K562 (cell line): ENCODE measurements around the gene BRD3. TPM values are rescaled to one million over a fixed set of nuclear protein-coding genes. Genes with fewer than 3 reads are reported as not detected.

Experiments
- ATAC-seq: fragments of 200-7000 bp; cut with Tn5 transposase; 3 replicates; pipeline ENCODE4 v1.9.1; 2020; ENCODE audit warnings: moderate library complexity
- BruUV-seq: library from RNA; stranded (reverse); fragments of 400-500 nt; replicated peaks from 2 replicates; lab custom pipeline; 2021; lab: Mats Ljungman, UMichigan
- CTCF ChIA-PET: fragments of 300-600 bp; formaldehyde crosslinking; extraction: SDS; loops from one replicate; lab custom pipeline; 2021; ENCODE audit warnings: low intra/inter-chr PET ratio; lab: Yijun Ruan, JAX
- POLR2A ChIA-PET: fragments of 300-600, 350-650 bp; sonication (Branson Sonifier 250); formaldehyde crosslinking; extraction: SDS; loops from one replicate; lab custom pipeline; 2021; ENCODE audit warnings: antibody characterized with exemption, inconsistent platforms; lab: Yijun Ruan, JAX
- DNase-seq, 4 experiments: peaks; one replicate each; pipeline versions ENCODE4 v3.0.0 to v3.0.0-alpha.2; 2011 to 2018; ENCODE audit warnings: low spot score in 3 of 4, mixed read lengths in 3 of 4; ENCODE audit errors: extremely low read depth in 1 of 4
- FAIRE-seq: peaks from 2 replicates; lab custom pipeline; 2011; peaks lifted over from hg19 to GRCh38; lab: Jason Lieb, UNC
- H2AFZ ChIP-seq: 2 replicates; pipeline ENCODE4 v1.6.0; 2011; ENCODE audit warnings: low read depth, low read length, control low read depth, inconsistent platforms
- H3K27ac ChIP-seq: fragments of 200-600 bp; 3 replicates; pipeline ENCODE4 v1.8.0; 2011; ENCODE audit warnings: low read depth, mild to moderate bottlenecking, control low read depth, inconsistent platforms, low read length, moderate library complexity, mixed read lengths; ENCODE audit errors: extremely low read depth
- H3K27me3 ChIP-seq, 2 experiments: fragments of 300-600 bp in 1 of 2; 2 replicates in 1 of 2; 3 replicates in 1 of 2; pipeline versions ENCODE4 v1.6.0 to v1.8.0; 2011; ENCODE audit warnings: inconsistent platforms in 2 of 2, low read length in 2 of 2, mild to moderate bottlenecking in 1 of 2, mixed read lengths in 1 of 2, moderate library complexity in 1 of 2; ENCODE audit not compliant: control insufficient read depth in 2 of 2, insufficient read depth in 2 of 2
- H3K36me3 ChIP-seq: fragments of 300-600 bp; 3 replicates; pipeline ENCODE4 v1.8.0; 2011; ENCODE audit warnings: mild to moderate bottlenecking, low read length, inconsistent platforms; ENCODE audit not compliant: control insufficient read depth, insufficient read depth
- H3K4me1 ChIP-seq, 2 experiments: fragments of 200-600 bp in 1 of 2; replicated peaks in 1 of 2; 2 replicates in 1 of 2; 3 replicates in 1 of 2; pipeline versions ENCODE4 v1.5.1 to v1.8.0; 2011; ENCODE audit warnings: inconsistent platforms in 2 of 2, low read length in 2 of 2, mild to moderate bottlenecking in 1 of 2, mixed read lengths in 1 of 2, moderate library complexity in 1 of 2; ENCODE audit not compliant: control insufficient read depth in 2 of 2, insufficient read depth in 2 of 2
- H3K4me2 ChIP-seq: 2 replicates; pipeline ENCODE4 v1.6.1; 2011; ENCODE audit warnings: low read length, control low read depth, inconsistent platforms, mixed read lengths; ENCODE audit not compliant: insufficient read depth
- H3K4me3 ChIP-seq: fragments of 200-600 bp; sonication (generic), shearing (Covaris generic); 2 replicates; pipeline ENCODE4 v1.5.1; 2016; ENCODE audit warnings: control low read depth, inconsistent platforms
- H3K79me2 ChIP-seq: fragments of 200-600 bp; 3 replicates; pipeline ENCODE4 v1.8.0; 2011; ENCODE audit warnings: low read length, inconsistent platforms; ENCODE audit not compliant: control insufficient read depth, insufficient read depth
- H3K9ac ChIP-seq, 2 experiments: 2 replicates each; pipeline versions ENCODE4 v1.6.0 to v1.6.1; 2011; ENCODE audit warnings: low read depth in 2 of 2, low read length in 2 of 2, control low read depth in 1 of 2, inconsistent platforms in 1 of 2, mild to moderate bottlenecking in 1 of 2, mixed read lengths in 1 of 2; ENCODE audit not compliant: insufficient read depth in 1 of 2
- H3K9me1 ChIP-seq: one replicate; pipeline ENCODE4 v1.6.0; 2011; ENCODE audit warnings: inconsistent platforms, mild to moderate bottlenecking, low read length, moderate library complexity; ENCODE audit not compliant: control insufficient read depth, insufficient read depth
- H3K9me3 ChIP-seq: replicated peaks from 2 replicates; pipeline ENCODE4 v1.5.1; 2011; ENCODE audit warnings: low read depth, low read length, inconsistent platforms; ENCODE audit not compliant: control insufficient read depth, insufficient read depth
- H4K20me1 ChIP-seq: replicated peaks from 2 replicates; pipeline ENCODE4 v1.6.1; 2011; ENCODE audit warnings: low read length, inconsistent platforms, mixed read lengths; ENCODE audit not compliant: control insufficient read depth, insufficient read depth
- BDP1 ChIP-seq: IDR thresholded peaks from 3 replicates; pipeline ENCODE4 v1.6.1; 2011; ENCODE audit not compliant: insufficient read length, insufficient read depth
- CXXC5 ChIP-seq: fragments of 250-450 bp; sonication (Bioruptor Pico); IDR thresholded peaks from 2 replicates; pipeline ENCODE4 v1.8.0; 2022; ENCODE audit warnings: inconsistent platforms, mild to moderate bottlenecking, moderate library complexity
- GATAD2A ChIP-seq: fragments of 450-650 bp; IDR thresholded peaks from 2 replicates; pipeline ENCODE4 v1.6.1; 2017
- MYBL2 ChIP-seq, 2 experiments: fragments of 450-650 bp in 1 of 2; sonication (generic) in 1 of 2; formaldehyde crosslinking in 1 of 2; IDR thresholded peaks; 2 replicates each; pipeline versions ENCODE4 v1.6.1 to v1.8.1; 2017 to 2022; ENCODE audit warnings: borderline replicate concordance in 1 of 2, inconsistent platforms in 1 of 2, low read depth in 1 of 2, mild to moderate bottlenecking in 1 of 2, missing genetic modification reagents in 1 of 2, moderate library complexity in 1 of 2
- NFE2L1 ChIP-seq: fragments of 450-650 bp; IDR thresholded peaks from 2 replicates; pipeline ENCODE4 v1.6.1; 2016; ENCODE audit warnings: missing genetic modification characterization, low read depth, mild to moderate bottlenecking, missing compliant biosample characterization, moderate library complexity, borderline replicate concordance
- TAF1 ChIP-seq: IDR thresholded peaks from 2 replicates; pipeline ENCODE4 v1.6.1; 2011; ENCODE audit warnings: mild to moderate bottlenecking, low read length, moderate library complexity; ENCODE audit not compliant: insufficient read depth, control insufficient read depth, severe bottlenecking; ENCODE audit errors: extremely low read depth
- WGBS: fragments of 100-300 bp; shearing (Covaris generic); methylation state at CpG from one replicate; pipeline ENCODE4 v1.1.6; 2016; ENCODE audit warnings: low coverage, mixed read lengths; ENCODE audit not compliant: insufficient coverage; ENCODE audit errors: missing lambda C conversion rate; 5-methylcytosine and 5-hydroxymethylcytosine counted together
- in situ Hi-C: fragments of 300-500 bp; cut with MboI; formaldehyde crosslinking; loops from 4 replicates; pipeline ENCODE4 v1.15.0; 2018; ENCODE audit warnings: inconsistent platforms, mixed read lengths
- intact Hi-C: fragments of 100-400 bp; cut with micrococcal nuclease; formaldehyde crosslinking; loops from 2 replicates; pipeline ENCODE4 v1.14.2; 2022
- polyA plus RNA-seq, 8 experiments: library from polyadenylated mRNA; depleted of rRNA in 4 of 8; stranded (reverse) in 5 of 8; unstranded in 3 of 8; fragments of >200 nt; fragmentation: Nextera tagmentation in 2 of 8; fragmentation: Illumina TruSeq in 1 of 8; extraction: Ambion mirVana in 2 of 8; extraction: Trizol in 1 of 8; gene quantifications; 2 replicates each; pipeline versions ENCODE4 v1.2.1 to v1.2.3, GENCODE V29; 2011 to 2014; ENCODE audit warnings: inconsistent platforms in 1 of 8, missing spikeins in 1 of 8
- total RNA-seq, 7 experiments: library from RNA; depleted of rRNA in 6 of 7; stranded (reverse); fragments of >200 nt in 6 of 7; fragmentation: Illumina TruSeq in 2 of 7; extraction: Trizol in 2 of 7; gene quantifications; 2 replicates each; pipeline versions ENCODE4 v1.2.1 to v1.2.3, GENCODE V29; 2011 to 2021; ENCODE audit warnings: low replicate concordance in 1 of 7
- TF ChIP-seq, protein P1 (sequence below): sonication (generic); formaldehyde crosslinking; IDR thresholded peaks from 2 replicates; pipeline ENCODE4 v1.8.0; 2022; ENCODE audit warnings: mild to moderate bottlenecking, missing genetic modification reagents, borderline replicate concordance
- TF ChIP-seq, protein P2 (sequence below): sonication (generic); formaldehyde crosslinking; IDR thresholded peaks from 2 replicates; pipeline ENCODE4 v1.8.0; 2022; ENCODE audit warnings: mild to moderate bottlenecking, low read depth, missing genetic modification reagents
- TF ChIP-seq, protein P3 (sequence below): sonication (generic); formaldehyde crosslinking; IDR thresholded peaks from 2 replicates; pipeline ENCODE4 v1.8.0; 2023; ENCODE audit warnings: missing genetic modification reagents, mild to moderate bottlenecking, borderline replicate concordance
- TF ChIP-seq, protein P4 (sequence below): sonication (generic); formaldehyde crosslinking; IDR thresholded peaks from 2 replicates; pipeline ENCODE4 v1.8.0; 2022; ENCODE audit warnings: mild to moderate bottlenecking, missing genetic modification reagents

The BRD3 gene
- total and polyA plus RNA-seq, 9 of the 15 experiments (the other 6 are each of a cell fraction or from before 2014, with no cell fraction given): 0.82 to 37.1 (median 4.2) TPM

DNA sequence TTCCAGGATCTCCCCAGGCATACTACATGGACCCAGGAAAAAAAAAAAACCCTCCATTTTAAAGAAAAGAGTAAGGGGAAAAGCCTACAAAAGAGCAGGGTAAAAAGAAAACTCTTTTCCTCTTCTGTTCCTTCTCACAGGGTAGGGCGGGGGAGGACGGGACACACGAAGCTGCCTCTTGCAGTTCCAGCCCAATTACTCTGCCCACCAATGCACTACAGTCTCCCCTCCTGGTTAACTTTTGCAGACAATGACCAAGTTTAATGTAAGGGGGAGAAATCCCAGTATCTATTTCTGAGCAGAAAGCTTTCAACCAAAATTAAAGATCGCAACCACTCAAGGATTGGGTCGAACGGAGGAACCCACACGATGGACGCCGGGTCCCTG, 1.3 kb downstream of the BRD3 start:
- Histone ChIP-seq H3K79me2 (peaks cover 50% of the 10 kb centered on the region), H3K4me1 (peaks cover 10 to 50% of the 10 kb centered on the region in 2 experiments; a peak in 4 of 5 replicates), H3K27ac (peak overlapping the region; percentile 85), H3K9me3 (no peaks in the 10 kb centered on the region), H4K20me1 (peaks cover 8% of the 10 kb centered on the region), H3K9ac (peak overlapping the region; percentile 84 to 95), H3K4me2 (peak overlapping the region; percentile 77), H2AFZ (peak overlapping the region; percentile 46; the same call in 1 of the 2 replicates), H3K4me3 (peak overlapping the region; percentile 75), H3K36me3 (no peaks in the 10 kb centered on the region), H3K9me1 (peaks cover 3% of the 10 kb centered on the region), H3K27me3 (peaks cover 23 to 24% of the 10 kb centered on the region in 2 experiments)
- in situ Hi-C loops (no loop called here), intact Hi-C loops (no loop called here)
- DNase-seq: peak in 2 of 4 experiments; percentile 46 to 55
- ChIA-PET CTCF (no interaction called here), POLR2A (interaction anchor here (0.6 to 0.8 kb wide), 4 partner anchors 17 to 605 kb away, joined by 3 to 4 read pairs (median 3); no protein-coding TSS in a partner anchor)
- FAIRE-seq: no peak
- ATAC-seq: peak; percentile 27
- WGBS: 4% methylated on average over 9 of the region's 9 CpGs
- BruUV-seq: no TSS peak
- TF ChIP-seq, protein P1, sequence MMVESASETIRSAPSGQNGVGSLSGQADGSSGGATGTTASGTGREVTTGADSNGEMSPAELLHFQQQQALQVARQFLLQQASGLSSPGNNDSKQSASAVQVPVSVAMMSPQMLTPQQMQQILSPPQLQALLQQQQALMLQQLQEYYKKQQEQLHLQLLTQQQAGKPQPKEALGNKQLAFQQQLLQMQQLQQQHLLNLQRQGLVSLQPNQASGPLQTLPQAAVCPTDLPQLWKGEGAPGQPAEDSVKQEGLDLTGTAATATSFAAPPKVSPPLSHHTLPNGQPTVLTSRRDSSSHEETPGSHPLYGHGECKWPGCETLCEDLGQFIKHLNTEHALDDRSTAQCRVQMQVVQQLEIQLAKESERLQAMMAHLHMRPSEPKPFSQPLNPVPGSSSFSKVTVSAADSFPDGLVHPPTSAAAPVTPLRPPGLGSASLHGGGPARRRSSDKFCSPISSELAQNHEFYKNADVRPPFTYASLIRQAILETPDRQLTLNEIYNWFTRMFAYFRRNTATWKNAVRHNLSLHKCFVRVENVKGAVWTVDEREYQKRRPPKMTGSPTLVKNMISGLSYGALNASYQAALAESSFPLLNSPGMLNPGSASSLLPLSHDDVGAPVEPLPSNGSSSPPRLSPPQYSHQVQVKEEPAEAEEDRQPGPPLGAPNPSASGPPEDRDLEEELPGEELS (CRISPR knock-in tag): no peak
- TF ChIP-seq TAF1 (peak; percentile 11), CXXC5 (CRISPR knock-in tag) (0 out of 2 replicates have a peak, but pooled peaks have one; percentile 14), BDP1 (no peak), NFE2L1 (tag) (no peak), GATAD2A (no peak), MYBL2 (IDR thresholded peaks at IDR 0.05; ENCODE audit: low read depth) (no peak), MYBL2 (CRISPR knock-in tag; IDR thresholded peaks at IDR 0.05; ENCODE audit: borderline replicate concordance) (no peak)
- TF ChIP-seq, protein P2, sequence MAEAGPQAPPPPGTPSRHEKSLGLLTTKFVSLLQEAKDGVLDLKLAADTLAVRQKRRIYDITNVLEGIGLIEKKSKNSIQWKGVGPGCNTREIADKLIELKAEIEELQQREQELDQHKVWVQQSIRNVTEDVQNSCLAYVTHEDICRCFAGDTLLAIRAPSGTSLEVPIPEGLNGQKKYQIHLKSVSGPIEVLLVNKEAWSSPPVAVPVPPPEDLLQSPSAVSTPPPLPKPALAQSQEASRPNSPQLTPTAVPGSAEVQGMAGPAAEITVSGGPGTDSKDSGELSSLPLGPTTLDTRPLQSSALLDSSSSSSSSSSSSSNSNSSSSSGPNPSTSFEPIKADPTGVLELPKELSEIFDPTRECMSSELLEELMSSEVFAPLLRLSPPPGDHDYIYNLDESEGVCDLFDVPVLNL: no peak
- TF ChIP-seq, protein P3, sequence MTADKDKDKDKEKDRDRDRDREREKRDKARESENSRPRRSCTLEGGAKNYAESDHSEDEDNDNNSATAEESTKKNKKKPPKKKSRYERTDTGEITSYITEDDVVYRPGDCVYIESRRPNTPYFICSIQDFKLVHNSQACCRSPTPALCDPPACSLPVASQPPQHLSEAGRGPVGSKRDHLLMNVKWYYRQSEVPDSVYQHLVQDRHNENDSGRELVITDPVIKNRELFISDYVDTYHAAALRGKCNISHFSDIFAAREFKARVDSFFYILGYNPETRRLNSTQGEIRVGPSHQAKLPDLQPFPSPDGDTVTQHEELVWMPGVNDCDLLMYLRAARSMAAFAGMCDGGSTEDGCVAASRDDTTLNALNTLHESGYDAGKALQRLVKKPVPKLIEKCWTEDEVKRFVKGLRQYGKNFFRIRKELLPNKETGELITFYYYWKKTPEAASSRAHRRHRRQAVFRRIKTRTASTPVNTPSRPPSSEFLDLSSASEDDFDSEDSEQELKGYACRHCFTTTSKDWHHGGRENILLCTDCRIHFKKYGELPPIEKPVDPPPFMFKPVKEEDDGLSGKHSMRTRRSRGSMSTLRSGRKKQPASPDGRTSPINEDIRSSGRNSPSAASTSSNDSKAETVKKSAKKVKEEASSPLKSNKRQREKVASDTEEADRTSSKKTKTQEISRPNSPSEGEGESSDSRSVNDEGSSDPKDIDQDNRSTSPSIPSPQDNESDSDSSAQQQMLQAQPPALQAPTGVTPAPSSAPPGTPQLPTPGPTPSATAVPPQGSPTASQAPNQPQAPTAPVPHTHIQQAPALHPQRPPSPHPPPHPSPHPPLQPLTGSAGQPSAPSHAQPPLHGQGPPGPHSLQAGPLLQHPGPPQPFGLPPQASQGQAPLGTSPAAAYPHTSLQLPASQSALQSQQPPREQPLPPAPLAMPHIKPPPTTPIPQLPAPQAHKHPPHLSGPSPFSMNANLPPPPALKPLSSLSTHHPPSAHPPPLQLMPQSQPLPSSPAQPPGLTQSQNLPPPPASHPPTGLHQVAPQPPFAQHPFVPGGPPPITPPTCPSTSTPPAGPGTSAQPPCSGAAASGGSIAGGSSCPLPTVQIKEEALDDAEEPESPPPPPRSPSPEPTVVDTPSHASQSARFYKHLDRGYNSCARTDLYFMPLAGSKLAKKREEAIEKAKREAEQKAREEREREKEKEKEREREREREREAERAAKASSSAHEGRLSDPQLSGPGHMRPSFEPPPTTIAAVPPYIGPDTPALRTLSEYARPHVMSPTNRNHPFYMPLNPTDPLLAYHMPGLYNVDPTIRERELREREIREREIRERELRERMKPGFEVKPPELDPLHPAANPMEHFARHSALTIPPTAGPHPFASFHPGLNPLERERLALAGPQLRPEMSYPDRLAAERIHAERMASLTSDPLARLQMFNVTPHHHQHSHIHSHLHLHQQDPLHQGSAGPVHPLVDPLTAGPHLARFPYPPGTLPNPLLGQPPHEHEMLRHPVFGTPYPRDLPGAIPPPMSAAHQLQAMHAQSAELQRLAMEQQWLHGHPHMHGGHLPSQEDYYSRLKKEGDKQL (CRISPR knock-in tag): no peak
- TF ChIP-seq, protein P4, sequence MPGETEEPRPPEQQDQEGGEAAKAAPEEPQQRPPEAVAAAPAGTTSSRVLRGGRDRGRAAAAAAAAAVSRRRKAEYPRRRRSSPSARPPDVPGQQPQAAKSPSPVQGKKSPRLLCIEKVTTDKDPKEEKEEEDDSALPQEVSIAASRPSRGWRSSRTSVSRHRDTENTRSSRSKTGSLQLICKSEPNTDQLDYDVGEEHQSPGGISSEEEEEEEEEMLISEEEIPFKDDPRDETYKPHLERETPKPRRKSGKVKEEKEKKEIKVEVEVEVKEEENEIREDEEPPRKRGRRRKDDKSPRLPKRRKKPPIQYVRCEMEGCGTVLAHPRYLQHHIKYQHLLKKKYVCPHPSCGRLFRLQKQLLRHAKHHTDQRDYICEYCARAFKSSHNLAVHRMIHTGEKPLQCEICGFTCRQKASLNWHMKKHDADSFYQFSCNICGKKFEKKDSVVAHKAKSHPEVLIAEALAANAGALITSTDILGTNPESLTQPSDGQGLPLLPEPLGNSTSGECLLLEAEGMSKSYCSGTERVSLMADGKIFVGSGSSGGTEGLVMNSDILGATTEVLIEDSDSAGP (CRISPR knock-in tag): no peak
